HUES48 (cell line): ENCODE measurements around the gene CTSE.
"Not testable (repeated sequence)": the region's sequence is repeated elsewhere in the genome, so short reads cannot be mapped to it uniquely, and the experiment has no call there.

ENCODE experiments used
- H3K27ac ChIP-seq: one replicate; pipeline ENCODE4 v1.7.0; 2013; ENCODE audit warnings: low read depth, low read length, inconsistent platforms
- H3K27me3 ChIP-seq: 2 replicates; pipeline ENCODE4 v1.6.1; 2013; ENCODE audit warnings: mild to moderate bottlenecking, low read length; ENCODE audit not compliant: control insufficient read depth, insufficient read depth
- H3K36me3 ChIP-seq: 2 replicates; pipeline ENCODE4 v1.6.1; 2013; ENCODE audit warnings: low read length; ENCODE audit not compliant: control insufficient read depth, insufficient read depth
- H3K4me1 ChIP-seq: 2 replicates; pipeline ENCODE4 v1.6.1; 2013; ENCODE audit warnings: mild to moderate bottlenecking, low read length; ENCODE audit not compliant: control insufficient read depth, insufficient read depth
- H3K4me3 ChIP-seq: 2 replicates; pipeline ENCODE4 v1.5.1; 2013; ENCODE audit warnings: mild to moderate bottlenecking, low read depth, low read length
- H3K9ac ChIP-seq: 2 replicates; pipeline ENCODE4 v1.6.1; 2013; ENCODE audit warnings: mild to moderate bottlenecking, low read depth, low read length, moderate library complexity
- H3K9me3 ChIP-seq: 2 replicates; pipeline ENCODE4 v1.6.1; 2013; ENCODE audit warnings: low read length; ENCODE audit not compliant: control insufficient read depth, insufficient read depth

Gene CTSE

DNA sequence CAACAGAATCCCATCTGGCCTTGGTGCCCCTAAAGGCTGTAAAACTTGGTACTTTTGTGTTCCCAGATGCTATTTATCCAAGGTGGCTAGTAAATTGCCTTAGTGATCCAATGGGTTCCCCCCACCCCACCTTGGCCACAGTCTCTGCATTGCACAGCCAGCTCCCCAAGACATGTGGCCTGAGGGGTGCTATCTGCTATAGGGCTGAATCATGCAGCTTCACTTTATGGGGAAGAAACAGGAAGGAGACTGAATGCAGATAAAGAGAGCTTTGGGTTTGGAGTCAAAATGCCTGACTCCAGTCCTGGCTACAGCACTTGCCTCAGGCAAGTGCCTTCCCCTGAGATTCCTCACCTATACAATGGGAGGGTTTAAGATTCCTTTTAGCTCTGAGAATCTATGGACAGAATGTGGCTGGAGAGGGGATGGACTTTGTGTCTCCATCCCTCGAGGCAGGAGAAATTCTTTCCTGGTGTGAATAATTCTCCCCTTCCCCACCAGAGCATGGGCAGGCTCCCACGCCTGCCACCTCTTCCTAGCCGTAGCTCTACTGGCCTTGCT is 35.7 kb upstream of the CTSE start:
- Histone ChIP-seq H3K9me3 (peaks cover 10% of the 10 kb centered on the region; the same call in 1 of the 2 replicates), H3K4me1 (no peaks in the 10 kb centered on the region), H3K9ac (no peak overlapping the region), H3K36me3 (no peaks in the 10 kb centered on the region), H3K27me3 (no peaks in the 10 kb centered on the region), H3K27ac (no peak overlapping the region), H3K4me3 (no peak overlapping the region)

DNA sequence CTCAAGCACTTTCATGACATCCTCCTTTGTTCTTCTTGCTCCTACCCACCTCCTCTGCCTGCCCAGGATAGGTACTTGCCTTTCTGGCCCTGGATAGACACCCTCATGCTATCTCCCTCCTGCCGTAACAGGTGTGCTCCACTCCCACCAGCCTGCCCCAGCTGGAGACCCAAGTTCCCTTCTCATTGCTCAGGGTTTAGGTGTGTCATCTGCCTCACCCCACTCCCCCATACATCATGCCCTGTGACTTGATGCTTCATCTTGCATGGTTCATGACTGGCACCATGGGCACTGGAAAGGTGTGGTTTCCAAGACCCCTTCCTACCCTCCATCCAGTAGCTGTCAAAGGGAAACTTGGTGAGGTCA is 35.2 kb upstream of the CTSE start:
- H3K36me3 ChIP-seq, result no peaks in the 10 kb centered on the region
- H3K9ac ChIP-seq, result no peak overlapping the region
- no peaks in the 10 kb centered on the region for H3K27me3 ChIP-seq
- H3K27ac ChIP-seq, result no peak overlapping the region
- no peaks in the 10 kb centered on the region for H3K4me1 ChIP-seq
- H3K9me3 ChIP-seq, result peaks cover 10% of the 10 kb centered on the region; the same call in 1 of the 2 replicates
- H3K4me3 ChIP-seq, result no peak overlapping the region

GRCh38 chr1:206058289-206058926 is 34.7 kb upstream of the CTSE start:
- H3K9me3 ChIP-seq, H3K4me3 ChIP-seq, H3K4me1 ChIP-seq, H3K27ac ChIP-seq, H3K27me3 ChIP-seq, H3K36me3 ChIP-seq, H3K9ac ChIP-seq: not testable (repeated sequence)

DNA sequence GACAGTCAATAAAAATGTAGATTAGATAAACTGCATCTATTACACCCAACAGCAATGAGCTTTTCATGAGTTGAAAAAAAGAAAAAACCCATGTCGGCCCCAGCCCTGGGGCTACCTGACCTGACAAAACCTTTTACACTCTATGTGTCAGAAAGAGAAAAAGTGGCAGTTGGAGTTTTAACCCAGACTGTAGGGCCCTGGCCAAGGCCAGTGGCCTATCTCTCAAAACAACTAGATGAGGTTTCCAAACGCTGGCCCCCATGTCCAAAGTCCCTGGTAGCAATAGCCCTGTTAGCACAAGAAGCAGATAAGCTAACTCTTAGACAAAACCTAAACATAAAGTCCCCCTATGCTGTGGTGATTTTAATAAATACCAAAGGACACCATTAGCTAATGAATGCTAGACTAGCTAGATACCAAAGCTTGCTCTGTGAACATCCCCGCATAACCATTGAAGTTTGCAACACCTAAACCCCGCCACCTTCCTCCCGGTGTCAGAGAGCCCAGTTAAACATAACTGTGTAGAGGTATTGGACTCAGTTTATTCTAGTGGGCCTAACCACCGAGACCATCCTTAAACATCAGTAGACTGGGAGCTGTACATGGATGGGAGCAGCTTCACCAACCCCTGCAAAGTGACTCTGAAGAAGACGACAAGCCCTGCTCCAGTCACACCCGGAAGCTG is 32.1 kb upstream of the CTSE start:
- not testable (repeated sequence) for H3K36me3 ChIP-seq, H3K9ac ChIP-seq

GRCh38 chr1:206055069-206055625 is 31.5 kb upstream of the CTSE start:
- not testable (repeated sequence) for H3K4me3 ChIP-seq, H3K9ac ChIP-seq, H3K9me3 ChIP-seq, H3K27ac ChIP-seq, H3K4me1 ChIP-seq, H3K36me3 ChIP-seq, H3K27me3 ChIP-seq

More for the DNA sequence above, 32.1 kb upstream of the CTSE start:
- not testable (repeated sequence) for H3K27me3 ChIP-seq, H3K27ac ChIP-seq, H3K4me3 ChIP-seq, H3K9me3 ChIP-seq, H3K4me1 ChIP-seq

GRCh38 chr1:206053616-206054015 is 29.9 kb upstream of the CTSE start:
- H3K9ac ChIP-seq, H3K27ac ChIP-seq, H3K4me1 ChIP-seq, H3K4me3 ChIP-seq, H3K9me3 ChIP-seq, H3K36me3 ChIP-seq, H3K27me3 ChIP-seq: not testable (repeated sequence)

DNA sequence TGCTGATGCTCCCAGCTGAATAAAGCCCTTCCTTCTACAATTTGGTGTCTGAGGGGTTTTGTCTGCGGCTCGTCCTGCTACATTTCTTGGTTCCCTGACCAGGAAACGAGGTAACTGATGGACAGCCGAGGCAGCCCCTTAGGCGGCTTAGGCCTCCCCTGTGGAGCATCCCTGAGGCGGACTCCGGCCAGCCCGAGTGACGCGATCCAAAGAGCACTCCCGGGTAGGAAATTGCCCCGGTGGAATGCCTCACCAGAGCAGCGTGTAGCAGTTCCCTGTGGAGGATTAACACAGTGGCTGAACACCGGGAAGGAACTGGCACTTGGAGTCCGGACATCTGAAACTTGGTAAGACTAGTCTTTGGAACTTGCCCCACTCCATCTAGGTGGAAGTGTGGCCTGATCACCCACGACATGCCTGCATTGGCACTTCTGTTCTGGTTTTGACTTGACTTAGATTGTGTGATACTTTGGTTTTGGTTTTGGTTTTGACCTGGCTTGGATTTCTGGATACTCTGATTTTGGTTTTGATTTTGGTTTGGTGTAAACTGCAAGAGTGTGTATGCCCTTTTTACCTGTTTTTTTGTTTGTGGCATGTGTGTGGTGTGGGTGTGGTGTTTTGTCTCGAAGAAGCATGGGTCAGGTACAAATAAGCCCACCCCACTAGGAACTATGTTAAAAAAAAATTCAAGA is 29.4 kb upstream of the CTSE start, which contains the start of gene RHEX:
TSS of gene RHEX (plus strand) at position 255 of the 692 bp plus-strand sequence. CDS start 44,656 bp downstream, outside the sequence.
- not testable (repeated sequence) for H3K9me3 ChIP-seq, H3K27me3 ChIP-seq, H3K4me1 ChIP-seq, H3K9ac ChIP-seq, H3K4me3 ChIP-seq, H3K36me3 ChIP-seq, H3K27ac ChIP-seq

DNA sequence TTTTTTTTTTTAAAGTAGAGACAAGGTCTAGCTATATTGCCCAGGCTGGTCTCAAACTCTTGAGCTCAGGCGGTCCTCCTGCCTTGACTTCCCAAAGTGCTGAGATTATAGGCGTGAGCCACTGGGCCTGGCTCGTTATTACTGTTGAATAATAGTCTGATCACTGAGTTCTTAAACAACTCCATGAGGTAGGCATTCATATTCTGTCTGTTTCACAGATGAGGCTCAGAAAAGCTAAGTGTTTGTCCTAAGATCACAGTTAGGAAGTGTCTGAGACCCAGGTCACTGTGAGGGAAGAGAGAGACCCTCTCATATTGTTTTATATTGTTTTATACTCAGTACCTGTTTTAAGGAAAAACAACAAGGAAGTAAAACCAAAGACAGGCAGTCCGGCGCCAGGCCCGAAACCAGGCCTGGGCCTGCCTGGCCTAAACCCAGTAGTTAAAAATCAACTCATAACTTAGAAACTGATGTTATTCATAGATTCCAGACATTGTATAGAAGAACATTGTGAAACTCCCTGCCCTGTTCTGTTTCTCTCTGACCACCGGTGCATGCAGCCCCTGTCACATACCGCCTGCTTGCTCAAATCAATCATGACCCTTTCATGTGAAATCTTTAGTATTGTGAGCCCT is 28.7 kb upstream of the CTSE start:
- H3K9ac ChIP-seq, H3K9me3 ChIP-seq, H3K4me1 ChIP-seq, H3K27me3 ChIP-seq, H3K36me3 ChIP-seq, H3K27ac ChIP-seq, H3K4me3 ChIP-seq: not testable (repeated sequence)

- no peaks in the 10 kb centered on the region for H3K36me3 ChIP-seq
- H3K4me3 ChIP-seq, result no peak overlapping the region
- peaks cover 8% of the 10 kb centered on the region for H3K4me1 ChIP-seq
- no peaks in the 10 kb centered on the region for H3K9me3 ChIP-seq
- H3K27ac ChIP-seq, result no peak overlapping the region
- H3K9ac ChIP-seq, result no peak overlapping the region
- H3K27me3 ChIP-seq, result no peaks in the 10 kb centered on the region
These were observed 27.1 kb upstream of the CTSE start for GRCh38 chr1:206050655-206051235.

GRCh38 chr1:206049919-206050600 is 26.4 kb upstream of the CTSE start:
- Histone ChIP-seq H3K4me1 (peaks cover 9% of the 10 kb centered on the region), H3K4me3 (no peak overlapping the region), H3K9me3 (no peaks in the 10 kb centered on the region), H3K27ac (no peak overlapping the region), H3K9ac (no peak overlapping the region), H3K36me3 (no peaks in the 10 kb centered on the region), H3K27me3 (no peaks in the 10 kb centered on the region)
